Thyroid gland (tissue), 4 donors: ENCODE measurements around the gene ZNF484. TPM values are rescaled to one million over a fixed set of nuclear protein-coding genes. Genes with fewer than 3 reads are reported as not detected.
A peak's percentile ranks its signal among the peaks of the same experiment; 100 is the strongest.

Experiments
- DNase-seq, 2 donors: peaks; one replicate each; pipeline ENCODE4 v3.0.0-alpha.2; 2019
- H3K27ac ChIP-seq, 3 donors: fragments of 200-600 bp; sonication (generic); 1 replicate in 2 of 3; 2 replicates in 1 of 3; pipeline ENCODE4 v1.5.1; 2016 to 2019; ENCODE audit warnings: mild to moderate bottlenecking in 1 of 3, moderate library complexity in 1 of 3
- H3K27me3 ChIP-seq: fragments of 200-600 bp; sonication (generic); one replicate; pipeline ENCODE4 v1.5.1; 2019
- H3K36me3 ChIP-seq, 2 donors: fragments of 200-600 bp; sonication (generic); one replicate each; pipeline ENCODE4 v1.5.1; 2016 to 2019
- H3K4me1 ChIP-seq, 2 donors: fragments of 200-600 bp; sonication (generic); one replicate each; pipeline ENCODE4 v1.5.1; 2017 to 2019
- H3K4me3 ChIP-seq, 3 donors: fragments of 200-600 bp; sonication (generic); replicated peaks in 1 of 3; 1 replicate in 2 of 3; 2 replicates in 1 of 3; pipeline ENCODE4 v1.5.1; 2016; ENCODE audit warnings: mild to moderate bottlenecking in 1 of 3
- H3K9me3 ChIP-seq: fragments of 200-600 bp; sonication (generic); one replicate; pipeline ENCODE4 v1.5.1; 2017
- CTCF ChIP-seq, 6 experiments: fragments of 200-600 bp in 3 of 6; fragments of 450-650 bp in 3 of 6; sonication (generic) in 3 of 6; IDR thresholded peaks; one replicate each; pipeline ENCODE4 v1.5.1; 2016 to 2019; ENCODE audit warnings: antibody characterized with exemption in 6 of 6, mild to moderate bottlenecking in 2 of 6, inconsistent platforms in 1 of 6, moderate library complexity in 1 of 6
- POLR2A ChIP-seq, 2 donors: fragments of 450-650 bp; IDR thresholded peaks; one replicate each; pipeline ENCODE4 v1.6.1; 2017; ENCODE audit warnings: antibody characterized with exemption in 2 of 2, mild to moderate bottlenecking in 2 of 2, moderate library complexity in 1 of 2
- WGBS, 2 donors: methylation state at CpG; one replicate each; pipeline ENCODE4 v1.1.5; 2017; 5-methylcytosine and 5-hydroxymethylcytosine counted together
- intact Hi-C: fragments of 100-400 bp; cut with DNase I; formaldehyde crosslinking; loops from one replicate; pipeline ENCODE4 v1.15.1; 2023
- total RNA-seq, 4 donors: library from RNA; depleted of rRNA; stranded (reverse); fragments of >200 nt; gene quantifications; one replicate each; pipeline ENCODE4 v1.2.3, GENCODE V29; 2016

Gene ZNF484
- total RNA-seq, 4 donors from 2014 or later: 18.5 to 28.4 (median 19.4) TPM

- WGBS, 2 donors: 2 to 10% methylated on average over 2 to 23 of the region's 60 CpGs
- no peak overlapping the region for H3K27ac ChIP-seq
- peak overlapping the region in 1 of 3 donors; percentile 7 for H3K4me3 ChIP-seq
- TF ChIP-seq CTCF (IDR thresholded peaks at IDR 0.05): peak in 3 of 6 experiments; percentile 9 to 23 (median 23)
- TF ChIP-seq POLR2A (IDR thresholded peaks at IDR 0.05): no peak
- intact Hi-C loops: no loop called here
- H3K9me3 ChIP-seq: no peaks in the 10 kb centered on the region
- peaks cover 24 to 28% of the 10 kb centered on the region in 2 donors for H3K4me1 ChIP-seq
- DNase-seq: peak; percentile 61 to 64
- peaks cover 50% of the 10 kb centered on the region for H3K27me3 ChIP-seq
- no peaks in the 10 kb centered on the region for H3K36me3 ChIP-seq
Measured at GRCh38 chr9:92808726-92809451, 68.9 kb downstream of the ZNF484 start.

- WGBS, 2 donors: 0% methylated on average over 3 of the region's 76 CpGs; no CpG with 5 or more reads in 1 of the 2 donors
Measured at GRCh38 chr9:92807757-92808725, 69.8 kb downstream of the ZNF484 start.

DNA sequence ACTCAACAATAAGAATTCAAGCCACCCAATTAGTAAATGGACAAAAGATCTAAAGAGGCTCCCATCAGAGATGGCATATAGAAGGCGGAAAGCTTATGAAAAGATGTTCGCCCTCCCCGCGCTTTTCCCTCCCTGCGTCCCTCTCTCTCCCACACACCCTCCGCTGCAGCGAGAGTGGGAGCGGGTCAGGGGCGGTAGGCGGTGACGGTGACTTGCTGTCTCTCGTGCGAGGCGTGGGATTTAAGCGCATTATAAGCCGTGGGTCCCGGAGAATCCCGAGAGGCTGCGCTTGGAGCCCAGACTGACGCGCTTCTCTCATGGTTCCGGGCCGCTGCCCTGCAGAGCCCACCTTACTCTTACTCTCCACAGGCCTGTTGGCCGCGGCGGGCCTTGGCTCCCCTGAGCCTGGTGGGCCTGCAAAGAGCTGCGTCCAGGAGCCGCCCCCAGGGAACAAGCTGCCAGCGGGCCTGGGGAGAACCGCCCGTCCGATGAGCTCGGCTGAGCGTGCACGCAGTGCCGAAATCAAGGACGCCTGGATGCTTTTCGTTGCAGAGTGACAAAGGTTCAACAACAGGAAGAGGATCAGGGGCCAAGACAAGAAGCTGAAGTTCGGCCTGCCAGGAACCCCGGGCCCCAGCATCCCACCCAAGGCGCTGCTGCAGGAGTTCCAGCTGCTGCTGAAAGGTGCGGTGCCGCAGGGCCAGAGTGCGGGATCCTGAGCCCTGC is 70.6 kb downstream of the ZNF484 start:
- Histone ChIP-seq H3K9me3 (no peaks in the 10 kb centered on the region), H3K4me3 (no peak overlapping the region), H3K27ac (no peak overlapping the region), H3K36me3 (no peaks in the 10 kb centered on the region), H3K4me1 (peaks cover 24 to 28% of the 10 kb centered on the region in 2 donors), H3K27me3 (peaks cover 43% of the 10 kb centered on the region)
- intact Hi-C loops: no loop called here
- 9 to 24% methylated on average over 28 to 34 of the region's 44 CpGs for WGBS, 2 donors
- DNase-seq: no peak
- TF ChIP-seq POLR2A (IDR thresholded peaks at IDR 0.05) (no peak), CTCF (IDR thresholded peaks at IDR 0.05) (no peak)

More at GRCh38 chr9:92807757-92808725, 69.8 kb downstream of the ZNF484 start:
- intact Hi-C loops: no loop called here
- peak; percentile 6 to 8 for DNase-seq
- Histone ChIP-seq H3K36me3 (no peaks in the 10 kb centered on the region), H3K4me3 (no peak overlapping the region), H3K27me3 (peaks cover 43% of the 10 kb centered on the region), H3K4me1 (peaks cover 24 to 28% of the 10 kb centered on the region in 2 donors), H3K9me3 (no peaks in the 10 kb centered on the region), H3K27ac (no peak overlapping the region)
- TF ChIP-seq CTCF (IDR thresholded peaks at IDR 0.05): no peak
- TF ChIP-seq POLR2A (IDR thresholded peaks at IDR 0.05): no peak

GRCh38 chr9:92804727-92805126 is 73.1 kb downstream of the ZNF484 start:
- peaks cover 23 to 26% of the 10 kb centered on the region in 2 donors for H3K4me1 ChIP-seq
- TF ChIP-seq CTCF (IDR thresholded peaks at IDR 0.05): no peak
- no peak for TF ChIP-seq POLR2A (IDR thresholded peaks at IDR 0.05)
- H3K4me3 ChIP-seq: no peak overlapping the region
- 84 to 87% methylated on average over 6 of the region's 6 CpGs for WGBS, 2 donors
- intact Hi-C loops: no loop called here
- no peak for DNase-seq
- no peaks in the 10 kb centered on the region for H3K36me3 ChIP-seq
- no peak overlapping the region for H3K27ac ChIP-seq
- H3K9me3 ChIP-seq: no peaks in the 10 kb centered on the region
- peaks cover 29% of the 10 kb centered on the region for H3K27me3 ChIP-seq
